ENCODE results near the gene PGS1.

GRCh38 chr17:78394209-78394608, 15.8 kb downstream of the PGS1 start:
- no peak for TF ChIP-seq CTCF (IDR thresholded peaks at IDR 0.05)
- TF ChIP-seq POLR2AphosphoS5 (IDR thresholded peaks at IDR 0.05), result no peak

Measured in esophagus muscularis mucosa (tissue), 3 donors.